Hematopoietic multipotent progenitor cell treated with erythropoietin and hydrocortisone succinate and interleukin-3 and kit ligand, for 4 days (in vitro differentiated cells): Measurements from ENCODE around the gene ZSWIM4.
"Not testable (repeated sequence)": the region's sequence is repeated elsewhere in the genome, so short reads cannot be mapped to it uniquely, and the experiment has no call there.

Source experiments
- DNase-seq: peaks from one replicate; pipeline ENCODE4 v3.0.0-alpha.2; 2015

Gene ZSWIM4

GRCh38 chr19:13850910-13851733 is 55.9 kb downstream of the ZSWIM4 start:
- DNase-seq: peak; percentile 81

GRCh38 chr19:13851734-13852114 is 56.5 kb downstream of the ZSWIM4 start:
- not testable (repeated sequence) for DNase-seq

- not testable (repeated sequence) for DNase-seq
These were observed 57.0 kb downstream of the ZSWIM4 start for GRCh38 chr19:13852171-13852707.

DNA sequence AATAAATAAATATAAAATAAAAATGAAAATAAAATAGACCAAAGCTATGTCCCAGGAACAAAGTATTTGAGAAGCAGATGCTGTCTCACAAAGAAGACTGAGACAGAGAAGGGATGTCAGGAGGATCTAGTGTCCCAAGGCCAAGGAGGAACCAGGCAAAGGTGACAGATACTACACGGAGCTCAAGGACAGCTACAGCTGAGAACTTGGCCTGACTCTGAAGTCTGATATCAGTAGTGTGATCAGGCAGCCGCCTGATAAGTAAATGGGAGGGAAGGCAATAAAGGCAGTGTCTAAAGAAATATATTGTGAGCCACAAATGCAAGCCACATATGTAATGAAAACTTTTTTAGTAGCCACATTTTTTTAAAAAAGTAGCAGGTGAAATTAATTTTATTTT is 61.3 kb downstream of the ZSWIM4 start:
- DNase-seq: peak; percentile 68

DNA sequence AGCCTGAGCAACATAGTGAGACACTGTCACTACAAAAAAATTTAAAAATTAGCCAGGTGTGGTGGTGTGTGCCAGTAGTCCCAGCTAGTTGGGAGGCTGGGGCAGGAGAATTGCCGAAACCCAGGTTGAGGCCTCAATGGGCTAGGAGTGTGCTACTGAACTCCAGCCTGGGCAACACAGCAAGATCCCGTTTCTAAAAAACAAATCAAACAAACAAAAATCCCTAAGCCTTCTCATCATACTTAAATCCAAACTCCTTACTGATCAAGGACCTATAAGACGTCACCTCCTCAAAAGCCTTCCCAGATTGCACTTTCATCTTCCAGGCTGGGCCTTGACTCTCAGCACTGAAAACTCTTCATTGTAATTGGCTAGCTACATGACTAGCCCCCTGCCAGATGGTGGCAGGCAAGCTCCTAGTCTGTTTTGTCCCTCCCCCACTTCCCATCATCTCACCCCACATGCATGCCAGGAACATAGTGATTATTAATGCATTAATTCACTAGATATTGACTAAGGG is 64.2 kb downstream of the ZSWIM4 start:
- peak; percentile 70 for DNase-seq

DNA sequence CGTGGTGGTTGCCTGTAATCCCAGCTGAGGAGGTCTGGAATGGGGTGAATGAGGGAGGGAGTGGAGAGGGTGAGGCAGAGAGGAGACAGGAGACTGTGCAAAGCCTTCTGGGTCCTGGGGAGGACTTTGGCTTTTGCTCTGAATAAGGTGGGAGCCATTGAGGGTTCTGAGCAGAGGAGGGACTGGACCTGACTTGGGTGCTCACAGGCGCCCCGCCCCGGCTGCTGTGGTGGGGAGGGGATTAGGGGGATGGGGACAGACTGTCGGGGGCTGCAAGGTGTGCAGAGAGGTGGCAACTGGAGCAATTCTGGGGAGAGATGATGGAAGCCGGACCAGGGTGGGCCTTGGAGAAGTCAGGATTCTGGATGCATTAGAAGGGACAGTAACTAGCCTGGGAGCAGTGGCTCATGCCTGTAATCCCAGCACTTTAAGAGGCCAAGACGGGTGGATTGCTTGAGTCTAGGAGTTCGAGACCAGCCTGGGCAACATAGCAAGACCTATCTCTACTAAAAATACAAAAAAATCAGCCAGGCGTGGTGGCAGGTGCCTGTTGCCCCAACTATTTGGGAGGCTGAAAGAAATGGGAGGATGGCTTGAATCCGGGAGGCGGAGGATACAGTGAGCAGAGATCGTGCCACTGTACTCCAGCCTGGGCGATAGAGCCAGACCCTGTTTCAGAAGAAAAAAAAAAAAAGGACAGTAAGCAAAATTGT is 65.6 kb downstream of the ZSWIM4 start:
- DNase-seq: no peak

- no peak for DNase-seq
These were observed 66.1 kb downstream of the ZSWIM4 start for GRCh38 chr19:13861392-13861713.

DNA sequence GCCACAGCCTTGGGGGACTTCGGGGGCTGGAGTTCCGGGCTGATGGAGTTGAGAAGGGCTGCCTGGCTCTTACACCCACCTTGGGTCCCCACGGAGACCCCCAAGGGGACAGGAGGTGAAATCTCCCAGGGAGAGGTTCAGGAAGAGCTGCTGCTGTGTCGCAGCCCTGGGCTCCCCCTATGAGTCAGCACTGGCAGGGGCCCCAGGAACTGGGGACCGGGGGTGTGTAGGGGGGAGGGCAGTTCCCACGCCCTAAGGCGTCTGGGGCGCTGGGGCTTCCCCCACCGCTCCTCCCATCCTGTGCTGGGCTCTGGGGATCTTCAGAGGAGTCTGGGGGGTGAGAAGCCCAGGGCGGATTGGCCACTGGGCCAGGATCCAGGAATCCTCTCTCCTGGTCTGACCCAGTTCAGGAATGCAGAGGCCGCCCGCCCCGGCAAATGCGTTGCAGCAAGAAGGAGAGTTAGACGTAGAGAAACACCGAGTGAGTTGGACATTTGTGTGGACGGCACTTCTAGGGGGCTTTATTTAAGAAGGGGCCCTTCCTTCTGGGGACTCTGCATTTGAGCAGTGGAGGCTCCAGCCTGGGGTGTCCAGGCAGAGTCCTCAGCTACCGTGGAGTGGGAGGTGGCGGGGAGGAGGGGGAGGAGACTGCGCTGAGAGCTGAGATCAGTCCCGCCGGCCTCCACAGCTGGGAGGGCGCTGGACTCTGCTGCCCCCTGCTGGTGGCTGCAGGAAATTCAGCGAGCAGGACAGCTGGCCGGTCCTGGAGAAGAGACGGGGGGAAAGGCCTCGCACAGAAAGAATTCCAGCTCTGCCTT is 66.7 kb downstream of the ZSWIM4 start:
- DNase-seq: peak; percentile 93

- DNase-seq: no peak
These were observed 68.9 kb downstream of the ZSWIM4 start for GRCh38 chr19:13864046-13864666.

- no peak for DNase-seq
These were observed 69.7 kb downstream of the ZSWIM4 start for GRCh38 chr19:13864667-13865570.

GRCh38 chr19:13865571-13866462 is 70.6 kb downstream of the ZSWIM4 start:
- DNase-seq: peak; percentile 60

- no peak for DNase-seq
These were observed 71.3 kb downstream of the ZSWIM4 start for GRCh38 chr19:13866463-13867046.

DNA sequence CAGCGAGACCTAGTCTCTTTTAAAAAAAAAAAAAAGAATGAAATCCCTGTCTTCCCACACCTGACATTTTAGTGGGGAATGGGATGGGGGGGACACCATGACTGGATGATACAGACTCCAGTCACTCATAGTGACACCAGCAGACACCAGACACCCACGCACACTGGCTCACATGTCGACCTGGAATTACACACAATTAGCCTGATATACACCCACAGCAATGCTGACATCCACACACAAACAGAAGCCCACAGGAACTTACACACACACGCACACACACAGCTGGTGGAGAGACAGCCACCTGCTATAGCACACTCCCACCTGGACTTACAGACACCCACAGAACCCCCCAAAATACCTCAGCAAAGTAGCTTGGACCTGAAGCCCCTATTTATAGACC is 73.4 kb downstream of the ZSWIM4 start:
- DNase-seq: no peak

DNA sequence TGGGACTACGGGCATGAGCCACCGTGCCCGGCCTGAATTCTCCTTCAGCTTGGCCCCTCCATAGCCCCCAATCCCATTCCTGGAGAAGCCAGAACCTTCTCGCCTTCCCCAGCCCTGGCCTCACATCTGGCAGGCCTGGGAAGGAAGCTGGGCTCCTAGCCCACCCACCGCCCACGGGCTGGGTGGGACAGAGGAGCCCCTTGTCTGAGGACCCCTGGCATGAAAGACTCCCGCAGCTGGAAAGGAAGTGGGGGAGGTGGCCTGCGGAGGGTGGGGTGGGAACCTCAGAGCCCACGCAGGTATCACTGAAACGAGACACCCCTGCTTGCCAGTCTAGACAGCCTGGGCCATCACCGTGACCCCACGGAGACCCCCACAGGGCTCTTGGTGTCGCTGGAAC is 74.0 kb downstream of the ZSWIM4 start:
- DNase-seq: no peak

GRCh38 chr19:13870873-13871272 is 75.6 kb downstream of the ZSWIM4 start:
- DNase-seq: no peak

DNA sequence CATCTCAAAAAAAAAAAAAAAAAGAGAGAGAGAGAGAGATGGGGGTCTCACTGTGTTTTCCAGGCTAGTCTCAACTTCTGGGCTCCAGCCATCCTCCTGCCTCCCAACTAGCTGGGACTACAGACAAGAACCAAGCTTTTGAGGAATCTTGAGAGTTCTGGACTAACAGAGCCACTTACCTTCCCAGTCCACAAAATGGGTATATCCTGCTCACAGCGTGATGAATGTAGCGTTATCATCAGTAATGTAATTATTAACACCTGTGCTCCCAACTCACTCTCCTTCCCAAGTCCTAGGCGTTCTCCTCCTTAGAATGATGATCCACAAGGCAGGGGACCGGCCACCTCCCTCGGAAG is 77.1 kb downstream of the ZSWIM4 start:
- DNase-seq: no peak

DNA sequence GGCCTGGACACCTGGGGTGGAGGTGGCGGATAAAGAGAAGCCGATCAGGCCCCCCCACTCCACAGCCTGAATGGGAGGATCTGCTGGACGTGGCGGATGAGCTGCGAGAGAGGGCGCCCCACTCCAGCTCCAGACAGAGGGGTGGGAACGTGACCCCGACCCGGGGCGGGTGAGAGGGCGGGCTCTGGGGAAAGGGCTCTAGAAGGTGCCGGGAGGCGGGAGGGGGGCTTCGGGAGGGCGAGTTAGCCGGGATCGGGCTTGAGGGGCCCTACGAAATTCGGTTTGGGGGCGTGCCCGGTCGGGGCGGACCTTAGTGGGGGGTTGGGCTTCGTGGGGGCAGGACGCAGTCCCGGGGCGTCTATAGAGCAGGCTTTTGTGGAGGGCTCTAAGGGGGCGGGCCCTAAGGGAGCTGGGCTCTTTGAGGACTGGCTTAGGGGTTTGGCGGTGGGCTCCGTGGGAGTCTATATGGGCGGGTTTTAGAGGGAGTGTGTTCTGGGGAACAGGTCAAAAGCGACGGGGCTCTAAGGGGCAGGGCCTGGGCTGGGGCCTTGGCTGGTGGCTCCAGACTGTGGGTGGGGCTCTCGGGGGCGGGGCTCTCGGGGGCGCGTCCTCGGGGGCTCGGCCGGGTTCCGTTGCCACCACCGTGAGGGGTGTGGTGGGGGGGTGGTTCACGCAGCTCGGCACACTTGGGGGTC is 77.6 kb downstream of the ZSWIM4 start:
- DNase-seq: peak; percentile 85

DNA sequence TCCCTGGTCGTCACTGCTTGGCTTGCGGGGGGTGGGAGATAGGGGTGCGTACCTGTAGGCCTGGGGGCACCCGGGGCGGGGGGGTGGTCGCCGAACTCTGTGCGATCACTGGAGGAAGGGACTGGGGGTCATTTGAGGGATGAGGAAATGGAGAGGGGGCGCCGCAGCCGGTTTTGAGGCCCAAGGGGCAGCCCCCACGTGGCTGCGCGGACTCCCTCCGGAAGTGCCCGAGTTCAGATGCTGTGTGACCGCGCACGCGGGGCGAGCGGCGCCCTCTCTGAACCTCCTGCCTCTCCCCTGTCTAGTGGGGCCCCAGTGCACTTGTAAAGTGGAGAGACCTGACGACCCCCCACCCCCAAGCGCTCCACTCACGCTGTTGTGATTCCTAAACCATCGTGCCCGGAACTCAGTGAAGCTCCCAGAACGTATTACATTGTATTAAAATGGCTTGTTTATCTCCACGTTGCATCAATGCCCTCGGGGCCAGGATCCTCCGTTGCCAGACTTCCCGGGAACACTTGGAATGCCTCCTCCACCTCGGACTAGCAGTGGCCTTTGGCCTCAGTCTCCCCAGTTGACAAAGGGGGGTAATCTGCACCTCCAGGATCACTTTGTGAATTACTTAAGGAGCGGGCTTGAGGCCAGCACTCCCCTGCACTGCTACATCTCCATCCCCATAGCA is 78.7 kb downstream of the ZSWIM4 start:
- DNase-seq: no peak

- no peak for DNase-seq
These were observed 80.6 kb downstream of the ZSWIM4 start for GRCh38 chr19:13875824-13876223.
